Stimulated activated CD4-positive, alpha-beta T cell treated with anti-CD3 and anti-CD28 coated beads, Interleukin-4, amount 100 ng/mL, for 4 hours (primary cell): Measurements from ENCODE around the gene SLC13A3.

ENCODE experiments used
- DNase-seq, 2 experiments: peaks; one replicate each; pipeline ENCODE4 v3.0.0-alpha.2; 2020

SLC13A3 gene, protein sequence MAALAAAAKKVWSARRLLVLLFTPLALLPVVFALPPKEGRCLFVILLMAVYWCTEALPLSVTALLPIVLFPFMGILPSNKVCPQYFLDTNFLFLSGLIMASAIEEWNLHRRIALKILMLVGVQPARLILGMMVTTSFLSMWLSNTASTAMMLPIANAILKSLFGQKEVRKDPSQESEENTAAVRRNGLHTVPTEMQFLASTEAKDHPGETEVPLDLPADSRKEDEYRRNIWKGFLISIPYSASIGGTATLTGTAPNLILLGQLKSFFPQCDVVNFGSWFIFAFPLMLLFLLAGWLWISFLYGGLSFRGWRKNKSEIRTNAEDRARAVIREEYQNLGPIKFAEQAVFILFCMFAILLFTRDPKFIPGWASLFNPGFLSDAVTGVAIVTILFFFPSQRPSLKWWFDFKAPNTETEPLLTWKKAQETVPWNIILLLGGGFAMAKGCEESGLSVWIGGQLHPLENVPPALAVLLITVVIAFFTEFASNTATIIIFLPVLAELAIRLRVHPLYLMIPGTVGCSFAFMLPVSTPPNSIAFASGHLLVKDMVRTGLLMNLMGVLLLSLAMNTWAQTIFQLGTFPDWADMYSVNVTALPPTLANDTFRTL

DNA sequence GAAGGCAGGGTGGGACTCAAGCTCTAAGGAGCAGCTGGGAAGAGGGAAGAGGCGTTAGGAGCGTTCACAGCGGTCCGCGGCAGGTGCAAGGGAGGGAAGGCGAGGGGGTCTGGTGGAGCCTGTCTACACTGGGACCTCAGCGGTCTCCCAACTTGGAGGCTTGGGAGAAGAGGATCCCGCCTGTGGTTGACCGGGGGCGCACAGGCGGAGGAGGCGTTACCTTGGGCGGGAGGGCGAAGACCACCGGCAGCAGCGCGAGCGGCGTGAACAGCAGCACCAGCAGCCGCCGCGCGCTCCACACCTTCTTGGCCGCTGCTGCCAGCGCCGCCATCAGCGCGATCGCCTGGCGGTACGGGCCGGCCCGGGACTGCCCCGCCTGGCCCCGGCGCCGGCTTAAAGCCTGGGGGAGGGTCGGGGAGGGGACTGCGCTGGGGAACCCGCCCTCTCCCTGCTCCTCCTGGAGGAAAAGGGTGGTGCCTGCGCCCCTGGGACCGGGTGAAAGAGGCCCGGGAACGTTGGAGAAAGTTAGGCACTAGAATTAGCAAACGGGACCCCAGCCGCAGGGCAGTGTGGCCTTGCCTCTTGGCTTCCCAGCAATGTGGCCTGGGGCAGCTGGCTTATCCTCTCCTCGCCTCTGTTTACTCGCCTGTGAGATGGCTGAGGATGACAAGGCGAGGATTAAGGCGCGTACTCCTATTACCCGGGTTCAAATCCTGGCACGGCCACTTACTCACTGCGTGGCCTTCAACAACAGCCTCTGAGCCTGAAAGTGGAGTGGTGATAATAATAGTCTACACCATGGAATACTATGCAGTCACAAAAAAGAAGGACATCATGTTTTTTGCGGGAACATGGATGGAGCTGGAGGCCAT lies at the start of gene SLC13A3:
Gene SLC13A3, minus strand, starts transcription at position 369 of the 872 bp plus-strand sequence. Its CDS starts 38 bp downstream, at position 331.
- no peak for DNase-seq

DNA sequence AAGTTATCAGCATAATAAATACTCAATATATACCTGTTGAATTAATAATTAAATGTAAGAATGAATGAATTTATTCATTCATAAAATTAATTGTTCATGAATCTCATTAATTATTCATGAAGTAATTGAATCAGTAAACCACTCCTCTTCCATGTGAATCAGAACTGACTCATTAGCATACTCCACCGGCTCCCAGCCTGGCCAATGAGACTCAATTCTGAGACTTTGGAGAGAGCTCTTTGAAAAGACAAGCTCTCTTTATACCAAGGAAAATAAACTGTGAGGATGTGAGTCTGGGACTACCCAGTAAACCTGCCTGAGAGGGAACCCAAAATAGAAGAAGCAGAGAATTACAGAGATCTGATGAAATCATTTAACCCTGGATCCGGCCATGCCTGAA lies 49.8 kb upstream of the SLC13A3 start:
- no peak for DNase-seq

DNA sequence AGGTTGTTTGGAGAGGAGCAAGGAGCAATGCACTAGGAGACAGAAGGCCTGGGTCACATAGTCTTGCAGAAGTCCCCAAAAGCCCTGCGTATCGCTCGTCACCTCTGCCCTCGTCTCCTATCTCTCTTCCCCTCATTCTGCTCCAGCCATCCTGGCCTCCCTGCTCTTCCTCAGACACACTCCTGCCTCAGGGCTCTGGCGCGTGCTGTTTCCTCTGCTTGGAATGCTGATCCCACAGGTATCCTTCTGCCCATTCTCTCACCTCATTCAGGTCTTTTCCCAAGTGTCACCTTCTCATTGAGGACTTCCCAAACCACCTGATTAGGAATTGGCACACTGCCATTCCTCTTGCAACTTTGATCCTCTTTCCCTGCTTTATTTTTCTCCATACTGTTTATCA lies 49.2 kb upstream of the SLC13A3 start:
- no peak for DNase-seq

DNA sequence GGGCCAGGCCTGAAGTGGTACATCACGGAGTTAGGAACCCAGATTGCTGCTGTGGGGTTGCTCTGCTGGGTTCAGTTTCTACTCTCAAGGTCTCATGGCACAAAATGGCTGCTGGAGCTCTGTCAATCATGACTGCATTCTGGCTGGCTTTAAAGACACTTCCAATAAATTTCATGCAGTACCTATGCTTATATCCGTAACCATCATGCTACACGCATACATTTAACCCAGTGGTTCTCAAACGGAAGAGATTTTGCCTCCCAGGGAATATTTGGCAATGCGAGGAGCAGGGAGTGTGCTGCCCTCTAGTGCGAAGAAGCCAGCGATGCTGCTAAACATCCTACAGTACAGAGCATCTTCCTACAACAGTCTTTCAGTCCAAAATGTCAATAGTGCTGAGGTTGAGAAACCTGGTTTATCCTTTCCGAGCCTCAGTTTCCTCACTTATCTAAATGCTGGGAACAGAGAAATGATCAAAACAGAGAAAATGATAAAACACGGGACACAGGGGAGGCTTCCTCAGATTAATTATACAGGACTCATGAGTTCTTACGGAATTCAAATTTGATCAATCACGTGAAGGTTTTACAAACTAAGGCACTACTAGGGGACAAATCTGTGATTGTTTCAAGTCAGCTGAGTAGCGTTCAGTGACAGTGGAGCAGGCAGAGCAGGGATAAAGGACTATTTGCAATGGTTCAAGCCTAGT lies 48.5 kb upstream of the SLC13A3 start:
- DNase-seq: no peak

DNA sequence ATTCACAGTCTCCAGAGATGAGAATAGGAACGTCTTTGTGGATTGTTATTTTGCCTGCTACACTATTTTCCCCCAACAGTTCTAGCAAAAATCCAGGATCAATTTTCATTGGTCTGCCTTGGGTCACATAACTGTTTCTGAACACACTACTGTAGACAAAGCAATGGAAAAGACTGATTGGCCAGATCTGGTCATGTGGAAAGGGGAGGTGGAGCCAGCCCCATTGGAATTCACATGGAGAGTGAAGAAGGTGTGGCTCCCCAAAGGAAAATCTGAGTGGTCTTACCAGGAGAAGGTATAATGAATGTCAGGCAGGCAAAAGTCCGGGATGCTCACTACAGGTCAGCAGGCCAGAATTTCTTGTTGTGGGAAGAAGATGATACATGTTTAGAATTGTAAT lies 47.5 kb upstream of the SLC13A3 start:
- no peak for DNase-seq

DNA sequence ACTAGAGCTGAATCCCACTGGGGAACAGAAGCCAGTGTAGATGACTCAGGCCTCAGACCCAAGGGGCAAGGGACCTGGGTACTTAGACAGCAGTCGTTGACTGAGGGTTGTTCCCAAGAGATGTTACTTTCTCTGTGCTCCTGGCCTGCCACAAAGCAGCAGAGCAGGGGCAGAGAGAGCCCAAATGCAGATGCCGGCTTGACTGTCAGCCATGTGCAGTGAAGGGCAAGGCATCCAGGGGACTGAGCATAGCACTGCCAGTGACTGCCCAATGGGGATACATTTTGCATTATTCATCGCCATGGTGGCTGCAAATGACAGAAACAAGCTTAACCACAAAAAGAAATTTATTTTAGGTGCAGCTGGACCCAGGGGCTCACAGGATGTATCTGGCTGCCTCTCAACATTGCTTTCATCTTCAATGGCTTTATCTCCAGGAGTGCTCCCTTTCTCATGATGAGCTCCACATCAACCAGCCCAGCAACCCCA lies 45.6 kb upstream of the SLC13A3 start:
- DNase-seq: no peak

DNA sequence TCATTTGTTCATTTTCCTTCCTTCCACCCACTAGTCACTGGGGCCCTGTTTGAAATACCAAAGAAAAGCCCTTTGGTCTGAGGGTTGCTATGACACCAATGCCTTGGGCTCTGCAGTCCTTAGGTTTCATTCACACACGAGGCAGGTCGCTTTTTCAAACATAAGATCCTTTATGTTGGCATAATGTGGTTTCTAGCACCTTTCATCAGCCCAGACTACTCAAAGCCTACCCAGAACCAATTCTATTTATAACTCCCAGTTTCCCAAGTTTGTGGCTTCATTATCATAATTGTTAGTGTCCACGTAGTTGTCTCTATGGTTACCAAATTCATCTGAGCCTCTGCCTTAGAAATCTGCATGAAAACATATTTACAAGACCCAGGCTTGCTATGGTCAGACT lies 44.6 kb upstream of the SLC13A3 start:
- DNase-seq: no peak

DNA sequence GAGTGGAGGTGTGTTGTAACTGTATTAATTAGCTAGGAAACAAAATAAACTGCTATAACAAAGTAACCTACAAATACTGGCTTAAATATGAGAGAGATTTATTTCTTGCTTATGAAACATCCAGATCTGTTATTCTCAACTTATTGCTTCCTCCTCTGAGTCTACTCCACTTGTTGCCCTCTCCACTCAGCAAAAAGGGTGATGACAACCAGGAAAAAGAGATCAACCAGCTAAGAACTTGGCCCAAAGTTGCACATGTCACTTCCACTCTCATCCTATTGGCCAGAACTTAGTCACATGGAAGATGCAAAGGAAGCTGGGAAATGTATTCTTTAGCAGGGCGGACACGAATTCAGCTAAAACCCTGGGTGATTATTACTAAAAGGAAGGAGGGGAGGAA lies 43.2 kb upstream of the SLC13A3 start:
- DNase-seq: no peak

DNA sequence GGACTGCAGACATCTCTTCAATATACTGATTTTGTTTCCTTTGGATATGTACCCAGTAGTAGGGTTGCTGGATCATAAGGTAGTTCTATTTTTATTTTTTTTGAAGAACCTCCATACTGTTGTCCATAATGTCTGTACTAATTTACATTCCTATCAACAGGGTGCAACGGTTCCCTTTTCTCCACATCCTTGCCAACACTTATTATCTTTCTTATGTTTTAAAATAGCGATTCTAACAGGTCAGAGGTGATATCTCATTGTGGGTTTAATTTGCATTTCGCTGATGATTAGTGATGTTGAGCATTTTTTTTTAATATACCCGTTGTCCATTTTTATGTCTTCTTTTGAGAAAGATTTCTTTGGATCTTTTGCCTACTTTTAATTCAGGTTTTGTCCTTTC lies 39.9 kb upstream of the SLC13A3 start:
- no peak for DNase-seq

DNA sequence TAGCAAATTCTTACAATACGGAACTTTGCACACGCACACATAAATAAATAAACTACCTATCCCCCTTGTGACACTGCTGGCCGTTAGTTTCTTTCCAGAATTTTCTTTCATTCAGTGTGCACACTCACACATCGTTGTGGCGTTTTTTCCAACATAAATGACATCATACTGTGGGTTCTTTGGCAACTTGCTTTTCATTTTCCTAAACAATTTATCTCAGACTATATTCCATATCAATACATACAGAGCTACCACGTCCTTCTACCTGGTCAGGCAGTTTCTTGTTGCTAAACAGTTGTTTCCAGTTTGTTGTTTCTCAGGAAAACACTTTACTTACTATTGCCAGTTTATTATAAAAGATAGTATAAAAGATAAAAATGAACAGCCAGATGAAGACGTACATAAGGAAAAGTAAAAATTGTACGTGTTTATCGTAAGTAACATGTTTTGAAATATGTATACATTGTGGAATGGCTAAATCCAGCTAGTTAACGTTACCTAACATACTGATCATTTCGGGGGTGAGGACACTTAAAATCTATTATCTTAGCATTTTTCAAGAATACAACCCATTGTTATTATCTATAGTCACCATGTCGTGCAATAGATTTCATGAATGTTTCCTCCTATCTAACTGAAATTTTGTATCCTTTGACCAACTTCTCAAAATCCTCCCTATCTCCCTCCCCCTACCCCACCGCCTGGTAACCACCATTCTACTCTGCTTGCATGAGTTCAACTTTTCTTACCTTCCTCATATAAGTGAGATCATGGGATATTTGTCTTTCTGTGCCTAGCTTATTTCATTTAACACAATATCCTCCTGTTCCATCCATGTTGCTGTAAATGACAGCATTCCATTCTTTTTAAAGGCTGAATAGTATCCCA lies 39.2 kb upstream of the SLC13A3 start:
- DNase-seq: no peak

DNA sequence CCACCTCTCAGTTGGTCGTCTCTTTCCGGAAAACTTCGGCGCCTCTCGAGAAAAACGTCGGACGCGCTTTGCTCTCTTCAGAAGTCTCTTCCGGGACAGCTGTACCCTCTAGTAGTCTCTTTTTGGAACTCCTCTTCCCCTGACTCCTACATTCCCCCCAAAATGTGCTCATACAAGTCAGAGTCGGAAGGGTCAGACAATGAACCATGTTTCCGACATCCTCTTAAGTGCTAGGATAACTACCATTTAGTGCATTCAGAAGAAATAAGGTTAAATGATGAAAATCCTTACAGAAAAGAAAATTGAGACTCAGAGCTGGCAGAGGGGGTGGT lies 38.5 kb upstream of the SLC13A3 start:
- DNase-seq: no peak

DNA sequence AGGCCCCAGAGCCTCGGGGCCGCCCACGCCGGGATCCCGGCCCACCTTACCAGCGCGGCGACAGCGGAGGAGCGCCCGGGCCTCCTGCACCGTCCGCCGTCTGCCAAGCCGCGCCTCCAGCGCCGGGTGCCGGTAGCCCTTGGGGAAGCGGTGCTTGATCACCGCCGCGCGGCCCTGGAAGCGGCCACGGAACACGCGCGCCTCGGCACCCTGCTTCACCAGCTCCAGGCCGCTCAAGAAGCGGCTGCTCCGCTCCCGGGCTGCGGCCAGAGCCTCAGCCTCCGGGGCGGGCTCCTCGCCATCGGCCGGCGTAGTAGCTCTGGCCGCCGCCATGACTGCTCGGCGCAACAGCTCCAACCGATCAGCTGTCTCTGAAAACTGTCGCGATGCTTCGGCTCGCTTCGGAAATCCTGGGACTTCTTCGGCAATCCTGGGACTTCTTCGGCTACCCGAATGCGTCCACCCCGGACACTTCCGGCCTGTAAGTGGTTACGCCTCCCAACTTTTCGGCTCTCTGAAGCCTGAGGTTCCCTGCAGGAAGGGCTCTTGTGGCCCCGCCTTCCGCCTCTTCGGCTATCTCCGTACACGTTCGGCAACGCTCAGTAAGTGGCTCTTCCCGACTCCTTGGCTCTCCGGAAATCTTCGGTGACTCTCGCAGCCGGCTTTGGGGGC lies 38.0 kb upstream of the SLC13A3 start, which contains the start of gene TP53RK:
Gene TP53RK, minus strand, starts transcription at position 363 of the 672 bp plus-strand sequence. Its CDS starts 30 bp downstream, at position 333.
- peak; percentile 93 to 94 for DNase-seq

DNA sequence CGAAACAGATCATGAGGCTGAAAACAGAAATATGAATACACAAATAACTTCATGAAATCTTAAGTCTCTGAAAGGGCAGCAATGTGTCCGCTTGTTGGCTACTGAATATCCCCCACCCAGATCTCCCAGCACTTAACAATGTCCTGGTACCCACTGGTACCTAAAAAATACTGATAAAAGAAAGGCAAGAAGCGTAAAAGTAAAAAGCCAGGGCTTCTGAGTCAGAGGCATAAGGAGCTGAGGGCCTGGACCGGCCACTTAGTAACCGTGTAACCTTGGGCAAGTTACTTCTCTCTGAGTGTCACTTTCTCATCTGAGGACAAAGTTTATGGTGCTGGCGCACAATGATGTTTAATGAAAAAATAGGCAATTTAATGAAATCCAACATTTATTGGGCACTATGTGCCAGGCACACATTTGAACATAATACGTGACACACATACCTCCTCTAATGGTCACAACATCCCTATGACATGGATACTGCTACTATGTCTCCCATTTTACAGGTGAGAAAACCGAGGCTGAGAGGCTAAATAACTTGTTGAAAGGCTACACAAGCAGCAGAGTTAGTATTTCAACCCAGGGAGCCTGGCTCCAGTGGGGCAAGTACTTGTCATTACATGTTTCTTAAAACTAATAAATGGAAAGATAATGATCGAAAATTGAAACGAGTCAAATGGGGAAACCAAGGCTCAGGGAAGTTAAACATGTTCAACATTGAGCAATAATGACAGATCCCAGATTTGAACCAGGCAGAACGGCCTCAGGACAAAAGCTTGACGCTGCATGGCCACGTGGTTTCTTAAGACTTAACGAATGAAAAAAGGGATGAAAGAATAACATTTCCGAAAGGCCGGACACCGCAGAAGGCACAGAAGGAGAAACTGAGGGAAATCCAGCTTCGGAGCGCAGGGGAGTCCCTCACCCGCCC lies 37.2 kb upstream of the SLC13A3 start:
- no peak for DNase-seq

DNA sequence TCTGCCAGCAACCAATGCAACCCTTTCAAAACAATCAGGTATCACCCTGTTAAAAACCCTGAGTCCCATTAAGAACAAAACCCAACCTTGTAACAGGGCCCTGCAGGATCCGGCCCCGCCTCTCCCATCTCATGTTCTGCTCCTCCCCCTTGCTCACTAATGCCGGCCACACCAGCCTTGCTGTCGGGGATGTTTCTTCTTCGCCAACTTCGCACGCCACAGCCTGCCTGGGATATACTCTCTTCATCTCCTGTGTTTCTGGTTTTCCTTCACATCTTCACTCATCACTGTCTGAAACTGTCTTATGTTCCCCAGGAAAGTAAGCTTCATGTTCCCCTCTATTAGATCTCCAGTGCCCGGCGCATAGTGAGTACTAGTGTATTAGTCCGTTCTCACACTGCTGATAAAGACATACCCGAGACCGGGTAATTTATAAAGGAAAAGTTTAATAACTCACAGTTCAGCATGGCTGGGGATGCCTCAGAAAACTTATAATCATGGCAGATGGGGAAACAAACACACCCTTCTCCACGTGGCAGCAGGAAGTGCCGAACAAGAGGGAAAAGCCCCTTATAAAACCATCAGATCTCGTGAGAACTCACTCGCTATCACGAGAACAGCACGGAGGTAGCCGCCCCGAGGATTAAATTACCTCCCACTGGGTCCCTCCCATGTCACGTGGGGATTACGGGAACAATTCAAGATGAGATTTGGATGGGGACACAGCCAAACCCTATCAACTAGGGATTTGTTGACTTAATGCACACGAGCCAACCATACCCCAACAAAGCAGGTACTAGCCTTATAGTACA lies 32.9 kb upstream of the SLC13A3 start:
- no peak for DNase-seq

DNA sequence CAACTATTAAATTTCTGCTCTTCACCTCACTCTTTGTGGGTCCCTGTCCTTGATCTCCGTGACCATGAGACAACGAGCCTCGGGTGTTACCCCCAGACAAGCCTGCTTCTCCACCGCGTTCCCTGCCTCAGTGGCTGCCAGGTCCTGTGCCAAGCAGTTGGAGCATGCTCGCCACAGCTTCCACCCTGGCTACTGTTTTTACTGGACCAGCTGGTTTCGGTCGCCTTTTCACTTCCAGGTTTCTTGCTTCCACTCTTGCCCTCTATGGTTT lies 32.3 kb upstream of the SLC13A3 start:
- DNase-seq: no peak

DNA sequence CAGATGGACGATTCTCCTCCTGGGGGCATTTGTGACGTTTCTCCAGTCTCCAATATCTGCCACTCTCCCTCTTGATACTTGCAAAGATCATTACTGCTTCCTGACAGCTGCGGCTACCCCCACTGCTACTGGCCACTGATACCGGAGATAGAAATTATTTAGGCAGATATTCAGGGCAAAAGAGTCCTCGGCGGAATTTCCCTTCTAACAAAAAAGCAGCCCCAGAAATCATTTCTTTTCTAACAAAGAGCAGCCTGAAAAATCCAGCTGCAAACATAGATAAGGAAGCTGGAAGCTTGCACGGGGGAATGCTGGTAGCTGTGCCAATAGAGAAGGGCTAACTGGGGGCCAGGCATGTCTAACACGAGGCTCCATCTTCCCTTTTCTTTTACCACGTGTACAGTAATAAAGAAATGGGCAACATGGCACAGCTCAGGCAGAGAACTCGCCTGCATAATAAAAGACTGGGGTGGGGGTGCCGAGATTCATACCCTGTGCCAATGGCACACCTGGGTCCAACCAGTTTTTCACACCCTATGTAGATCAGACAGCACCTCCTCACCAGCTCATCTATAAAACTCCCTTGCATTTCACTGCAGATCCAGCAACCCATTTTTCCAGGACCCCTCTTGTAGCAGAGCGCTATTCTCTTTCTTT lies 31.9 kb upstream of the SLC13A3 start:
- no peak for DNase-seq

DNA sequence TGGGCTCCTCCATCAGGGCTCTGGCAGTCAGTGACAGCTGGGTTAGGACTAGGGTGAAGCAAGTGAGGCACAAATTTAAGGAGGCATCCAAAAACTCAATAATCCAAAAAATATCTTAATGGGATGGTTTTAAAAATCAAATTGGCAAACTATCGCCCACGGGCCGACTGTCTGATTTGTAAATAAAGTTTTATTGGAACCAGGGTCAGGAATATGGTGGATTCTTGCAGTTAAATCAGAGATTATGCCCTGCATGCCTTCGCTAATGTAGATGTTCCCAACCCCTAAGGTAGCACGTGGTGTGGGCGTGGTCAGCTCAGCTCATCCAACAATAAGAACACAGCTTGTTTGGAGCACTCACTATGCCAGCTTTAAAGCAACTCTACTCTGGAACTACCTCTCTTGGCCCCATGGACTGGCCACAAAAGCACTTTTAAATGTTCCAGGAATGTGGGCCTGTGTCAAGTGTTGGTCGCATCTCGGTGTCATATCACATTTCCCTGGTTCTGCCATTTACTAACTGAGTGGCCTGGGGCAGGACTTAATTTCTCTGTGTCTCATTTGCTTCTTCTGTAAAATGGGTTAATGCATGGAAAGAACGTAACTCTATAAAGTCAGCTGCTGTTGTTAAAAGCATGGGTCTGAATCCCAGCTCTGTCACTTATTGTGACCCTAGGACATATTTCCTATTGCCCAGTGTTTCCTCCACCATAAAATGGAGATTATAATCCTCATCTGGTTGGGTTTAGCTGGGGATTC lies 31.0 kb upstream of the SLC13A3 start:
- DNase-seq: no peak
